HG03097 (cell line): Measurements from ENCODE around the gene INPP4B.

Experiments
- ATAC-seq: cut with Tn5 transposase; IDR thresholded peaks from one replicate; pipeline ENCODE4 v1.9.1; 2021; ENCODE audit not compliant: unreplicated experiment, low FRiP score

INPP4B gene

GRCh38 chr4:142428715-142429114, 417.4 kb downstream of the INPP4B start:
- ATAC-seq: no peak

- ATAC-seq: no peak
These were observed 418.6 kb downstream of the INPP4B start for GRCh38 chr4:142427456-142427855.

GRCh38 chr4:142423861-142424260, 422.2 kb downstream of the INPP4B start:
- ATAC-seq: no peak

GRCh38 chr4:142420311-142421095, 425.6 kb downstream of the INPP4B start:
- ATAC-seq: no peak

GRCh38 chr4:142419712-142420111, 426.4 kb downstream of the INPP4B start:
- no peak for ATAC-seq

GRCh38 chr4:142418697-142419096, 427.4 kb downstream of the INPP4B start:
- ATAC-seq: no peak

GRCh38 chr4:142416711-142417275, 429.3 kb downstream of the INPP4B start:
- ATAC-seq: no peak

- ATAC-seq: no peak
These were observed 430.0 kb downstream of the INPP4B start for GRCh38 chr4:142416121-142416520.

GRCh38 chr4:142414366-142414990, 431.6 kb downstream of the INPP4B start:
- no peak for ATAC-seq

- no peak for ATAC-seq
These were observed 432.6 kb downstream of the INPP4B start for GRCh38 chr4:142413485-142413884.

- no peak for ATAC-seq
These were observed 434.1 kb downstream of the INPP4B start for GRCh38 chr4:142411993-142412392.

- ATAC-seq: no peak
These were observed 438.1 kb downstream of the INPP4B start for GRCh38 chr4:142408003-142408441.

GRCh38 chr4:142407596-142407995, 438.5 kb downstream of the INPP4B start:
- no peak for ATAC-seq

GRCh38 chr4:142406917-142407501, 439.1 kb downstream of the INPP4B start:
- ATAC-seq: no peak

GRCh38 chr4:142406499-142406835, 439.6 kb downstream of the INPP4B start:
- no peak for ATAC-seq

- peak; percentile 21 for ATAC-seq
These were observed 440.2 kb downstream of the INPP4B start for GRCh38 chr4:142405695-142406498.

- peak; percentile 45 for ATAC-seq
These were observed 440.9 kb downstream of the INPP4B start for GRCh38 chr4:142405021-142405694.

- ATAC-seq: no peak
These were observed 441.9 kb downstream of the INPP4B start for GRCh38 chr4:142404191-142404611.

- no peak for ATAC-seq
These were observed 443.2 kb downstream of the INPP4B start for GRCh38 chr4:142402900-142403299.

GRCh38 chr4:142402156-142402555, 443.9 kb downstream of the INPP4B start:
- ATAC-seq: no peak
